HG02870 (cell line): Measurements from ENCODE around the gene DNAJC19.

Experiments used
- ATAC-seq: cut with Tn5 transposase; IDR thresholded peaks from one replicate; pipeline ENCODE4 v1.9.1; 2021; ENCODE audit warnings: mild to moderate bottlenecking, moderate library complexity; ENCODE audit not compliant: unreplicated experiment

Gene DNAJC19

DNA sequence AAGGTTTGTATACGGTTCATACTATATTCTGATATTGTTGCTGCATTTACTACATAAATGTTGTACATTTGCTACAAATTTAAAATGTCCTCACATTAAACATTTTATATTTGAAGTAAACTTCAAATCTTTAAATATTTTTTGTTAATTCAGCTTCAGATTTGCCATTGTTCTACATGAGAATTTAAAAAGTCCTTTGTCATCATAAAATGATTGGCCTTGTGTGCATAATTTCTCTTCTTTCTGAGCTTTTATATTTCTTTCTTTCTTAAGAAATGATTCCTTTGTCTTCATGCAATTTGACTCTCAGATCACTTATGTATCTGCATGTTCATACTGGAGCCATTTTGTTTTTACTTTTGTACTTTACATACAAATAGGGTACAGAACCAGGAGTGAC is 28.0 kb downstream of the DNAJC19 start:
- ATAC-seq = no peak

- ATAC-seq = no peak
Measured at GRCh38 chr3:180961087-180961486, 28.4 kb downstream of the DNAJC19 start.

DNA sequence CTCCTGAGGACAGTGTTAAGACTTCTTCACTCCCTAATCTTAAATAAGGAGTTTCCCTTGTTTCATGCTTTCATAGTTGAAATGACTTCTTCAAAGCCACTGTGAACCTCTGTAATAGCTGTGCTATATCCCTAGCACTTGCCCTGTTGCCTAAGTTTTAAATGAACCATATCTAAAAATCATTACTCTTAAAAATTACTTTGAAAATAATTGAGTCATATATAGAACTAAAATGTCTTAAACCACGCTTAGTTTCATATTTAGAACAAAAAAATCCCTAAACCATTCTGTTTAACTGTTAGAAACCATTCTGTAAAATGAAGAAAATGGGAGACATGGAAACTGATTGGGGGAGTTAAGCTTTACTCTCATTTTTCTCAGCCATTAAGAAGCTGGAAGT is 29.8 kb downstream of the DNAJC19 start:
- ATAC-seq = peak; percentile 50

DNA sequence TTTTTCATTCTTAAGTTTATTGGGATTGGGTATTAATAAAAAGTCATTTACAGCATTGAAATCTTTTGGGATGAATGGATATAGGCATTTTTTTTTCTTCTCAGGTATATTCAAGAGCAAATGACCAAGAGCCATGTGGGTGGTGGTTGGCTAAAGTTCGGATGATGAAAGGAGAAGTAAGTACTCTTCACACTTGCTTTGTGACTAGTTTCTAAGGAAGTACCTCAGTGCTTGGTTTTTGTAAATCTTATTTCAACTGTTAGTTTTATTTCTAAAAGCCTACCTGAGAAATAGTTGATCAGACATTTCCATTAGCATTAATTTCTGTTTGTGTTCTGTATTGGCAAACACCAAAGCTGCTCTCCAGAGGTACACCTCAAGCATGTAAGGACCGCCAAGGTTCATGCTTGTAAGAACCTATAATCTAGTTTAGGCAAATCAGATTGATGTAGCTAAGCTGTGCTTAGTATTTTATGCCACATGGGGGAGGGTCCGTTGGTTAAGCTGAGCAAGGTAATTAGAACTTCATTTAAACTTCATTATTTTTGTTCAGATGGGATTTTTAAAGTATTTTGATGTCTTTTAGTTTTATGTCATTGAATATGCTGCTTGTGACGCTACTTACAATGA is 41.7 kb downstream of the DNAJC19 start:
- ATAC-seq = peak; percentile 88

GRCh38 chr3:180940826-180941225 is 48.7 kb downstream of the DNAJC19 start:
- no peak for ATAC-seq

GRCh38 chr3:180934638-180935037 is 54.9 kb downstream of the DNAJC19 start:
- no peak for ATAC-seq
